CD4-positive, alpha-beta memory T cell (primary cell): ENCODE data around the gene CACNG1. TPM values are rescaled to one million over a fixed set of nuclear protein-coding genes. Genes with fewer than 3 reads are reported as not detected.
A peak's percentile ranks its signal among the peaks of the same experiment; 100 is the strongest.

Experiments used
- CTCF ChIA-PET: fragments of 350-600 bp; sonication (Branson Sonifier 250); formaldehyde crosslinking; loops from one replicate; lab custom pipeline; 2021; ENCODE audit warnings: inconsistent platforms; ENCODE audit not compliant: partially characterized antibody; lab: Charles Lee
- POLR2A ChIA-PET: fragments of 350-600 bp; sonication (Branson Sonifier 250); formaldehyde crosslinking; loops from one replicate; lab custom pipeline; 2021; ENCODE audit not compliant: partially characterized antibody; lab: Charles Lee
- DNase-seq, 5 donors: peaks; one replicate each; pipeline versions ENCODE4 v3.0.0 to v3.0.0-alpha.2; 2020 to 2022; ENCODE audit warnings: mixed read lengths in 1 of 5
- H3K27ac ChIP-seq: one replicate; pipeline ENCODE4 v1.7.0; 2013; ENCODE audit warnings: low read depth, low read length
- H3K27me3 ChIP-seq: 2 replicates; pipeline ENCODE4 v1.7.0; 2013; ENCODE audit warnings: mild to moderate bottlenecking, low read length, moderate library complexity; ENCODE audit not compliant: insufficient read depth
- H3K36me3 ChIP-seq: 2 replicates; pipeline ENCODE4 v1.7.0; 2013; ENCODE audit warnings: mild to moderate bottlenecking, low read length, moderate library complexity; ENCODE audit not compliant: insufficient read depth
- H3K4me1 ChIP-seq: 2 replicates; pipeline ENCODE4 v1.7.0; 2013; ENCODE audit warnings: mild to moderate bottlenecking, low read length, moderate library complexity; ENCODE audit not compliant: insufficient read depth
- H3K4me3 ChIP-seq, 2 donors: one replicate each; pipeline ENCODE4 v1.7.0; 2013; ENCODE audit warnings: low read length in 2 of 2, mild to moderate bottlenecking in 1 of 2
- H3K9me3 ChIP-seq, 2 donors: one replicate each; pipeline ENCODE4 v1.7.0; 2013; ENCODE audit warnings: low read length in 2 of 2, control low read depth in 1 of 2; ENCODE audit not compliant: control insufficient read depth in 1 of 2
- H3K27ac Mint-ChIP-seq, 7 donors: one replicate each; pipeline ENCODE4 v1.8.0; 2020 to 2021; ENCODE audit warnings: mixed read lengths in 7 of 7, mild to moderate bottlenecking in 6 of 7, inconsistent platforms in 3 of 7, moderate library complexity in 3 of 7
- H3K27me3 Mint-ChIP-seq, 2 donors: one replicate each; pipeline ENCODE4 v1.8.0; 2020 to 2021; ENCODE audit warnings: mixed read lengths in 2 of 2
- H3K36me3 Mint-ChIP-seq, 2 donors: one replicate each; pipeline ENCODE4 v1.8.0; 2020 to 2021; ENCODE audit warnings: mixed read lengths in 2 of 2, inconsistent platforms in 1 of 2, mild to moderate bottlenecking in 1 of 2
- H3K4me1 Mint-ChIP-seq, 4 donors: one replicate each; pipeline ENCODE4 v1.8.0; 2020 to 2021; ENCODE audit warnings: mixed read lengths in 4 of 4, mild to moderate bottlenecking in 1 of 4
- H3K4me3 Mint-ChIP-seq, 8 donors: one replicate each; pipeline ENCODE4 v1.8.0; 2020 to 2021; ENCODE audit warnings: mixed read lengths in 8 of 8, mild to moderate bottlenecking in 7 of 8, moderate library complexity in 6 of 8, inconsistent platforms in 3 of 8
- H3K9me3 Mint-ChIP-seq, 8 donors: one replicate each; pipeline ENCODE4 v1.8.0; 2020 to 2021; ENCODE audit warnings: mixed read lengths in 8 of 8, mild to moderate bottlenecking in 5 of 8, inconsistent platforms in 3 of 8, moderate library complexity in 1 of 8
- intact Hi-C: fragments of 100-400 bp; cut with micrococcal nuclease; formaldehyde crosslinking; loops from one replicate; pipeline ENCODE4 v1.15.1; 2023
- polyA plus RNA-seq, 2 donors: library from polyadenylated mRNA; unstranded; fragments of 300-500 nt; fragmentation: Illumina TruSeq; gene quantifications; one replicate each; pipeline ENCODE4 v1.2.3, GENCODE V29; 2021
- total RNA-seq, 2 experiments: library from RNA; stranded (reverse); gene quantifications; one replicate each; pipeline ENCODE4 v1.2.3, GENCODE V29; 2021

CACNG1 gene, protein sequence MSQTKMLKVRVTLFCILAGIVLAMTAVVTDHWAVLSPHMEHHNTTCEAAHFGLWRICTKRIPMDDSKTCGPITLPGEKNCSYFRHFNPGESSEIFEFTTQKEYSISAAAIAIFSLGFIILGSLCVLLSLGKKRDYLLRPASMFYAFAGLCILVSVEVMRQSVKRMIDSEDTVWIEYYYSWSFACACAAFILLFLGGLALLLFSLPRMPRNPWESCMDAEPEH
- not detected for total RNA-seq
- not detected for polyA plus RNA-seq

DNA sequence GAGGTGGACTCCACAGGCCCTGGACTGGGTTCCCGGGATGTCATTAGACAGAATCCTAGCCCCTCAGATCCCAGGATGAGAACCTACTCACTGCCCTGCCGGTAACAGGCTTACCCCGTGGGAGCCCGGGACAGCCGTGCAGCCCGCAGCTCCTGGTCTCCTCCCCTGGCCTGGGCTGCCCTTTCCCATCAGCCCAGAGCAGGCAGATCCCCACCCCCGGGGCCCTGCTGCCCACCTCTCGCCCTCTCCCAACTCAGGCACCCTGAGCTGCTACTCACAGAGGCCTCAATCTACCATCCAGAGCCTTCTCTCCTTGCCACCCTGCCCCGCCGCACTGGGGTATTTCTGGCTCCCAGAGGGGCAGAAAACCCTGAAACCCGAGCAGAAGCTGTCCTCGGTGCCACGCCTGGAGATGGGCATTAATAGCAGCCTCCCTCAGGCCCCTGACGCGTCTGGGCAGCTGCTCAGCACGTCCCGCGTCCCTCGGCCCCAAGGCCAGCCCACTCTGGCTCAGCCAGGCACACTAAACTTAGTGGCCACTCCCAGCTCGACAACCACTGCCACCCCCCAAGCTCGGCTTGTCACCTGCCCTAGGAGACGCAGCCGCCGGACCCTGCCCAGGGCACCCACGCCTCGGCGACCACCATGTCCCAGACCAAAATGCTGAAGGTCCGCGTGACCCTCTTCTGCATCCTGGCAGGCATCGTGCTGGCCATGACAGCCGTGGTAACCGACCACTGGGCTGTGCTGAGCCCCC lies at the start of gene CACNG1:
TSS of gene CACNG1 (plus strand) at position 539 of the 757 bp plus-strand sequence. CDS start at position 646, 107 bp downstream.
- Mint-ChIP-seq H3K4me3 (no peak within 1 kb of the TSS), H3K27me3 (no peaks in the 10 kb centered on the region), H3K4me1 (no peaks in the 10 kb centered on the region), H3K36me3 (peaks cover 4 to 6% of the 10 kb centered on the region in 2 donors), H3K27ac (no peak within 1 kb of the TSS), H3K9me3 (peaks cover 2 to 27% (median 22%) of the 10 kb centered on the region in 8 donors)
- H3K4me3 ChIP-seq, result no peak within 1 kb of the TSS
- ChIA-PET CTCF (no interaction called here), POLR2A (no interaction called here)
- no peak for DNase-seq
- H3K36me3 ChIP-seq, result no peaks in the 10 kb centered on the region
- no peak within 1 kb of the TSS for H3K27ac ChIP-seq
- intact Hi-C loops, result no loop called here
- H3K9me3 ChIP-seq, result peaks cover 0 to 10% of the 10 kb centered on the region in 2 donors
- no peaks in the 10 kb centered on the region for H3K27me3 ChIP-seq
- no peaks in the 10 kb centered on the region for H3K4me1 ChIP-seq

DNA sequence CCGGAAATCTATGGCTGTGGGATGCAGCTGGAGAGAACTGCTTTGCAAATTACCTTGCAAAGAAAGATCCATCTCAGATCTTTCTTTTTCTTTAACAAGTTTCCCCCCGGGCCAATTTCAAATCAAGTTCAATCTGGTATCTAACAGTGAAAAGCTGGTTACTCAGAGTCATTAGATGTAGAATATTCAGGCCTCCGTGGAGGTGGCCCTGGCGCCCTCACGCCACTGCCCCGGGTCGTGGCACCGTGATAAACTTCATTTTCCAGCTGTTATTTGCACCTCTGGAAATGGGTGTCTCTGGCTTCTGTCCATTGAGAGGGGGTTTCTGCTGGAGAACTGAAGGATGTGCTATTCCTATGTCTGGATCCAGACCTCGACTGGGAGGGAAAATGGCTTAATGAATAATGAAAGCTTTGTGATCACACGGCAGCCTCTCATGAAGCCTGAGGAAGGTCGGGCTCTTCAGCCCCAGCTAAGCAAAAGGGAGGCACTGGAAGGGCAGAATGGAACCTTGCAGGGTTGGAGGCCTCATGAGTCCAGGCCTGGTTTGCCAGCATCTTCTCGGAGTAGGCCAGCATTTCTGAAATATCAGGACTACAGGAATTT lies 49.3 kb upstream of the CACNG1 start:
- H3K4me1 ChIP-seq, result no peaks in the 10 kb centered on the region
- H3K4me3 ChIP-seq, result no peak overlapping the region
- intact Hi-C loops, result no loop called here
- no peaks in the 10 kb centered on the region for H3K27me3 ChIP-seq
- ChIA-PET CTCF (no interaction called here), POLR2A (no interaction called here)
- Mint-ChIP-seq H3K4me3 (peak overlapping the region in 1 of 8 donors; percentile 8), H3K27me3 (peaks cover 5 to 14% of the 10 kb centered on the region in 2 donors), H3K36me3 (no peaks in the 10 kb centered on the region), H3K9me3 (no peaks in the 10 kb centered on the region), H3K4me1 (no peaks in the 10 kb centered on the region), H3K27ac (no peak overlapping the region)
- H3K27ac ChIP-seq, result no peak overlapping the region
- H3K9me3 ChIP-seq, result no peaks in the 10 kb centered on the region
- DNase-seq, result no peak
- H3K36me3 ChIP-seq, result no peaks in the 10 kb centered on the region

GRCh38 chr17:66995944-66996343 lies 48.4 kb upstream of the CACNG1 start:
- DNase-seq, result no peak
- Mint-ChIP-seq H3K4me1 (no peaks in the 10 kb centered on the region), H3K27me3 (peaks cover 2 to 10% of the 10 kb centered on the region in 2 donors), H3K4me3 (no peak overlapping the region), H3K9me3 (no peaks in the 10 kb centered on the region), H3K27ac (no peak overlapping the region), H3K36me3 (no peaks in the 10 kb centered on the region)
- ChIA-PET POLR2A (no interaction called here), CTCF (no interaction called here)
- Histone ChIP-seq H3K9me3 (no peaks in the 10 kb centered on the region), H3K4me1 (no peaks in the 10 kb centered on the region), H3K4me3 (no peak overlapping the region), H3K36me3 (no peaks in the 10 kb centered on the region), H3K27me3 (no peaks in the 10 kb centered on the region), H3K27ac (no peak overlapping the region)
- intact Hi-C loops, result no loop called here

GRCh38 chr17:66996926-66997325 lies 47.4 kb upstream of the CACNG1 start:
- no peaks in the 10 kb centered on the region for H3K4me1 Mint-ChIP-seq
- H3K9me3 ChIP-seq, result no peaks in the 10 kb centered on the region
- no peak overlapping the region for H3K27ac Mint-ChIP-seq
- H3K36me3 Mint-ChIP-seq, result no peaks in the 10 kb centered on the region
- CTCF ChIA-PET, result no interaction called here
- DNase-seq, result no peak
- no peaks in the 10 kb centered on the region for H3K36me3 ChIP-seq
- POLR2A ChIA-PET, result no interaction called here
- H3K27me3 Mint-ChIP-seq, result peaks cover 2 to 15% of the 10 kb centered on the region in 2 donors
- H3K9me3 Mint-ChIP-seq, result peaks cover 0 to 4% (median 0%) of the 10 kb centered on the region in 8 donors
- no peaks in the 10 kb centered on the region for H3K27me3 ChIP-seq
- H3K27ac ChIP-seq, result no peak overlapping the region
- H3K4me3 Mint-ChIP-seq, result no peak overlapping the region
- no peaks in the 10 kb centered on the region for H3K4me1 ChIP-seq
- intact Hi-C loops, result no loop called here
- no peak overlapping the region for H3K4me3 ChIP-seq

GRCh38 chr17:67003231-67003630 lies 41.1 kb upstream of the CACNG1 start:
- DNase-seq, result no peak
- no peak overlapping the region for H3K4me3 Mint-ChIP-seq
- no peaks in the 10 kb centered on the region for H3K36me3 ChIP-seq
- H3K4me1 Mint-ChIP-seq, result no peaks in the 10 kb centered on the region
- H3K4me3 ChIP-seq, result no peak overlapping the region
- no peaks in the 10 kb centered on the region for H3K27me3 ChIP-seq
- peaks cover 9 to 33% of the 10 kb centered on the region in 2 donors for H3K27me3 Mint-ChIP-seq
- ChIA-PET CTCF (interaction anchor here (0.5 kb wide), 1 partner anchor 75 kb away, joined by 3 read pairs; no protein-coding TSS in a partner anchor), POLR2A (no interaction called here)
- peaks cover 0 to 10% (median 1%) of the 10 kb centered on the region in 8 donors for H3K9me3 Mint-ChIP-seq
- no peak overlapping the region for H3K27ac ChIP-seq
- intact Hi-C loops, result no loop called here
- H3K9me3 ChIP-seq, result no peaks in the 10 kb centered on the region
- H3K36me3 Mint-ChIP-seq, result no peaks in the 10 kb centered on the region
- no peaks in the 10 kb centered on the region for H3K4me1 ChIP-seq
- H3K27ac Mint-ChIP-seq, result no peak overlapping the region

- Mint-ChIP-seq H3K9me3 (peaks cover 0 to 10% (median 1%) of the 10 kb centered on the region in 8 donors), H3K27ac (no peak overlapping the region), H3K27me3 (peaks cover 9 to 33% of the 10 kb centered on the region in 2 donors), H3K4me3 (no peak overlapping the region), H3K4me1 (no peaks in the 10 kb centered on the region), H3K36me3 (no peaks in the 10 kb centered on the region)
- ChIA-PET CTCF (no interaction called here), POLR2A (no interaction called here)
- Histone ChIP-seq H3K27me3 (no peaks in the 10 kb centered on the region), H3K27ac (no peak overlapping the region), H3K4me3 (no peak overlapping the region), H3K36me3 (no peaks in the 10 kb centered on the region), H3K4me1 (no peaks in the 10 kb centered on the region), H3K9me3 (no peaks in the 10 kb centered on the region)
- intact Hi-C loops, result no loop called here
- no peak for DNase-seq
Observed at GRCh38 chr17:67004181-67004580, 40.2 kb upstream of the CACNG1 start.

DNA sequence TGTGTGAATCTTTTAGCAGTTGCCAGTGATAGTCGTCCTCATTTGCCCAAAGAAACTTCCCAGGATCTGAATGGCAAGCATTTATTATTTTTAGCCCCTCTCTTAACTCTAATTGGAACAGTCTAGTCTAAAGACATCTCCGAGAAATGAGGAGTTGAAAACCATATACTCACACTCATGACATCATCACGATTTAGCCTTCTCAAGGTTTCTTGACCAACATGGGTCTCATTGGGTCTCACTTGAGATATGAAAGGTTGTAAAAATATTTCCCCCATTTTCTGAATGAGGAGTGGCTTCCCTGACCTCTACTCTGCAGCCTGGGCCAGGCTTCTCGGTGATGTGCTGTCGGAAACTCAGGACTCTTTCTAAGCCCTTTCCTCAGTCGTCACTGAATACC lies 37.1 kb upstream of the CACNG1 start:
- Histone ChIP-seq H3K9me3 (no peaks in the 10 kb centered on the region), H3K36me3 (no peaks in the 10 kb centered on the region), H3K27me3 (no peaks in the 10 kb centered on the region), H3K27ac (no peak overlapping the region), H3K4me1 (no peaks in the 10 kb centered on the region), H3K4me3 (no peak overlapping the region)
- peaks cover 11 to 36% of the 10 kb centered on the region in 2 donors for H3K27me3 Mint-ChIP-seq
- CTCF ChIA-PET, result no interaction called here
- intact Hi-C loops, result no loop called here
- H3K9me3 Mint-ChIP-seq, result peaks cover 0 to 6% (median 3%) of the 10 kb centered on the region in 8 donors
- H3K4me1 Mint-ChIP-seq, result no peaks in the 10 kb centered on the region
- no peak overlapping the region for H3K27ac Mint-ChIP-seq
- DNase-seq, result no peak
- H3K36me3 Mint-ChIP-seq, result no peaks in the 10 kb centered on the region
- POLR2A ChIA-PET, result no interaction called here
- no peak overlapping the region for H3K4me3 Mint-ChIP-seq
